HUES64 (cell line): ENCODE results near the gene HAPLN2.
"Not testable (repeated sequence)": the region's sequence is repeated elsewhere in the genome, so short reads cannot be mapped to it uniquely, and the experiment has no call there.

Source experiments
- H3K27ac ChIP-seq: 2 replicates; pipeline ENCODE4 v1.7.0; 2013; ENCODE audit warnings: low read depth, low read length, inconsistent platforms
- H3K27me3 ChIP-seq: 2 replicates; pipeline ENCODE4 v1.6.1; 2013; ENCODE audit warnings: mild to moderate bottlenecking, low read length; ENCODE audit not compliant: insufficient read depth
- H3K36me3 ChIP-seq: 2 replicates; pipeline ENCODE4 v1.6.1; 2013; ENCODE audit warnings: mild to moderate bottlenecking, low read length; ENCODE audit not compliant: insufficient read depth
- H3K4me1 ChIP-seq: 2 replicates; pipeline ENCODE4 v1.6.1; 2013; ENCODE audit warnings: mild to moderate bottlenecking, low read length, moderate library complexity; ENCODE audit not compliant: insufficient read depth
- H3K4me3 ChIP-seq: 2 replicates; pipeline ENCODE4 v1.5.1; 2013; ENCODE audit warnings: mild to moderate bottlenecking, low read length, moderate library complexity
- H3K9ac ChIP-seq: 2 replicates; pipeline ENCODE4 v1.6.1; 2013; ENCODE audit warnings: mild to moderate bottlenecking, low read depth, low read length
- H3K9me3 ChIP-seq: 2 replicates; pipeline ENCODE4 v1.6.1; 2013; ENCODE audit warnings: low read depth, low read length; ENCODE audit not compliant: insufficient read depth
- WGBS: fragments of 150-250, 120-280 bp; methylation state at CpG from one replicate; pipeline ENCODE4 v1.1.7; 2013; ENCODE audit warnings: missing lambda C conversion rate; 5-methylcytosine and 5-hydroxymethylcytosine counted together

The HAPLN2 gene

GRCh38 chr1:156583821-156584622, 35.2 kb upstream of the HAPLN2 start:
- H3K4me3 ChIP-seq, result peak overlapping the region; percentile 22; the same call in 1 of the 2 replicates
- peaks cover 7% of the 10 kb centered on the region for H3K4me1 ChIP-seq
- no peak overlapping the region for H3K9ac ChIP-seq
- no peaks in the 10 kb centered on the region for H3K9me3 ChIP-seq
- no peak overlapping the region for H3K27ac ChIP-seq
- no peaks in the 10 kb centered on the region for H3K27me3 ChIP-seq
- no peaks in the 10 kb centered on the region for H3K36me3 ChIP-seq
- 53% methylated on average over 19 of the region's 20 CpGs for WGBS

- no peaks in the 10 kb centered on the region for H3K9me3 ChIP-seq
- 53% methylated on average over 11 of the region's 11 CpGs for WGBS
- H3K4me3 ChIP-seq, result peak overlapping the region; percentile 22; the same call in 1 of the 2 replicates
- no peak overlapping the region for H3K27ac ChIP-seq
- peaks cover 7% of the 10 kb centered on the region for H3K4me1 ChIP-seq
- no peaks in the 10 kb centered on the region for H3K27me3 ChIP-seq
- no peaks in the 10 kb centered on the region for H3K36me3 ChIP-seq
- no peak overlapping the region for H3K9ac ChIP-seq
Measured at GRCh38 chr1:156584813-156585212, 34.4 kb upstream of the HAPLN2 start.

GRCh38 chr1:156586323-156586722, 32.9 kb upstream of the HAPLN2 start:
- H3K4me1 ChIP-seq, result peaks cover 14% of the 10 kb centered on the region

GRCh38 chr1:156586892-156587477, 32.2 kb upstream of the HAPLN2 start:
- Histone ChIP-seq H3K4me1 (peaks cover 14% of the 10 kb centered on the region), H3K9ac (no peak overlapping the region), H3K27ac (no peak overlapping the region), H3K27me3 (no peaks in the 10 kb centered on the region), H3K9me3 (no peaks in the 10 kb centered on the region), H3K36me3 (no peaks in the 10 kb centered on the region), H3K4me3 (no peak overlapping the region)
- 88% methylated on average over 3 of the region's 3 CpGs for WGBS

More at GRCh38 chr1:156586323-156586722, 32.9 kb upstream of the HAPLN2 start:
- Histone ChIP-seq H3K36me3 (no peaks in the 10 kb centered on the region), H3K9ac (no peak overlapping the region), H3K9me3 (no peaks in the 10 kb centered on the region), H3K4me3 (no peak overlapping the region), H3K27me3 (no peaks in the 10 kb centered on the region), H3K27ac (no peak overlapping the region)
- WGBS, result 66% methylated on average over 4 of the region's 4 CpGs

- not testable (repeated sequence) for H3K4me3 ChIP-seq, H3K36me3 ChIP-seq, H3K27ac ChIP-seq, H3K27me3 ChIP-seq, H3K9me3 ChIP-seq, H3K9ac ChIP-seq
- 93% methylated on average over 8 of the region's 8 CpGs for WGBS
- H3K4me1 ChIP-seq, result peaks cover 14% of the 10 kb centered on the region
Measured at GRCh38 chr1:156587927-156588326, 31.3 kb upstream of the HAPLN2 start.

GRCh38 chr1:156589546-156589945, 29.7 kb upstream of the HAPLN2 start:
- no peaks in the 10 kb centered on the region for H3K9me3 ChIP-seq
- H3K9ac ChIP-seq, result no peak overlapping the region
- H3K27ac ChIP-seq, result no peak overlapping the region
- WGBS, result 95% methylated on average over 1 of the region's 5 CpGs
- H3K27me3 ChIP-seq, result no peaks in the 10 kb centered on the region
- H3K4me3 ChIP-seq, result no peak overlapping the region
- 0 out of 2 replicates have a peak, but pooled peaks cover 6% of the 10 kb centered on the region for H3K4me1 ChIP-seq
- peaks cover 20% of the 10 kb centered on the region for H3K36me3 ChIP-seq

GRCh38 chr1:156590326-156591180, 28.7 kb upstream of the HAPLN2 start:
- Histone ChIP-seq H3K36me3 (peaks cover 31% of the 10 kb centered on the region), H3K9me3 (no peaks in the 10 kb centered on the region), H3K4me1 (0 out of 2 replicates have a peak, but pooled peaks cover 6% of the 10 kb centered on the region), H3K27ac (peak overlapping the region; percentile 62; the same call in 1 of the 2 replicates), H3K9ac (0 out of 2 replicates have a peak overlapping the region, but pooled peaks have one; percentile 92), H3K4me3 (peak overlapping the region; percentile 94), H3K27me3 (no peaks in the 10 kb centered on the region)
- 88% methylated on average over 10 of the region's 10 CpGs for WGBS

- 37% methylated on average over 6 of the region's 6 CpGs for WGBS
- peak overlapping the region; percentile 94 for H3K4me3 ChIP-seq
- H3K9ac ChIP-seq, result peak overlapping the region; percentile 92
- H3K27me3 ChIP-seq, result no peaks in the 10 kb centered on the region
- peak overlapping the region; percentile 62; the same call in 1 of the 2 replicates for H3K27ac ChIP-seq
- peaks cover 36% of the 10 kb centered on the region for H3K36me3 ChIP-seq
- no peaks in the 10 kb centered on the region for H3K9me3 ChIP-seq
- H3K4me1 ChIP-seq, result 0 out of 2 replicates have a peak, but pooled peaks cover 6% of the 10 kb centered on the region
Measured at GRCh38 chr1:156591181-156591431, 28.1 kb upstream of the HAPLN2 start.

- WGBS, result under 1% methylated on average over 60 of the region's 60 CpGs
- Histone ChIP-seq H3K4me3 (peak within 1 kb of the TSS; percentile 94), H3K4me1 (0 out of 2 replicates have a peak, but pooled peaks cover 6% of the 10 kb centered on the region), H3K36me3 (peaks cover 41% of the 10 kb centered on the region), H3K27ac (peak within 1 kb of the TSS; percentile 62), H3K9ac (peak within 1 kb of the TSS; percentile 92), H3K9me3 (no peaks in the 10 kb centered on the region), H3K27me3 (no peaks in the 10 kb centered on the region)
Measured at GRCh38 chr1:156591432-156592157, 27.6 kb upstream of the HAPLN2 start, which contains the start of gene NAXE. NAXE (plus strand) TSS chr1:156591776; CDS start chr1:156591805, 29 bp downstream.

- H3K36me3 ChIP-seq, result peaks cover 48% of the 10 kb centered on the region
- H3K27me3 ChIP-seq, result no peaks in the 10 kb centered on the region
Measured at GRCh38 chr1:156592158-156592909, 26.9 kb upstream of the HAPLN2 start.

More at GRCh38 chr1:156592158-156592909, 26.9 kb upstream of the HAPLN2 start:
- H3K9me3 ChIP-seq, result no peaks in the 10 kb centered on the region
- peak overlapping the region; percentile 94 for H3K4me3 ChIP-seq
- 0 out of 2 replicates have a peak, but pooled peaks cover 6% of the 10 kb centered on the region for H3K4me1 ChIP-seq
- H3K27ac ChIP-seq, result peak overlapping the region; percentile 62
- WGBS, result 58% methylated on average over 15 of the region's 16 CpGs
- H3K9ac ChIP-seq, result peak overlapping the region; percentile 92
